T-helper 2 cell (primary cell): Measurements from ENCODE around the gene MTTP.

ENCODE experiments used
- DNase-seq, 5 experiments: peaks; one replicate each; pipeline versions ENCODE4 v3.0.0 to v3.0.0-alpha.2; 2012 to 2022
- total RNA-seq, 2 donors: gene quantifications; one replicate each; lab custom pipeline; 2026; lab: John Stamatoyannopoulos, UW

Gene MTTP
- total RNA-seq = 0 to 0.20 reads per million in 2 donors

DNA sequence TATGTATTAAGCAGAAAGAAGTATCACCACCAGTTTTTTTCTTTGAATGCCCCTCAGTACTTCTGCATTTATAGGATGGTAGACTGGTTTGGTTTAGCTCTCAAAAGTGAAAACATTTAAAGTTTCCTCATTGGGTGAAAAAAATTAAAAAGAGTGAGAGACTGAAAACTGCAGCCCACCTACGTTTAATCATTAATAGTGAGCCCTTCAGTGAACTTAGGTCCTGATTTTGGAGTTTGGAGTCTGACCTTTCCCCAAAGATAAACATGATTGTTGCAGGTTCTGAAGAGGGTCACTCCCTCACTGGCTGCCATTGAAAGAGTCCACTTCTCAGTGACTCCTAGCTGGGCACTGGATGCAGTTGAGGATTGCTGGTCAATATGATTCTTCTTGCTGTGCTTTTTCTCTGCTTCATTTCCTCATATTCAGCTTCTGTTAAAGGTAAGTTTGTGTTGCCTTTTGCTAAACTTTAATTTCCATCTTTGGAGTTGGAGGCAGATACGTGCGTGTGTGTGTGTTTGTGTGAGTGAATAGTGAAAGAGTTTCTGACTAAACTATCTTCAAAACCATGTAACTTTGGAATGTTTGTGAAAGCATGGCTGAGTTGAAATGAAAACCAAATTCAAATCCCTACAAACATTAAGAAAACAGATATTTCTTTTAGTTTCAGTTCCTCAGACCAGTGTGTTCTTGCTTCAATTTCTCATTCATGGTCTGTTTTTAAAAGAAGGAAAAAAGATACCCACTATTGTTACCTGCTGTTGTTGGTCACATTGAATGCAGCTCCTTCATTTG lies at the start of gene MTTP:
MTTP (plus strand) TSS at position 295 of the 795 bp plus-strand sequence; CDS start at position 381, 86 bp downstream.
- DNase-seq = no peak

GRCh38 chr4:99529228-99529627 lies 45.4 kb upstream of the MTTP start:
- no peak for DNase-seq

- no peak for DNase-seq
These were observed 44.7 kb upstream of the MTTP start for GRCh38 chr4:99529956-99530355.

GRCh38 chr4:99534699-99535098 lies 39.9 kb upstream of the MTTP start:
- DNase-seq = peak in 1 of 5 experiments; percentile 22

- DNase-seq = no peak
These were observed 38.4 kb upstream of the MTTP start for GRCh38 chr4:99536271-99536670.

DNA sequence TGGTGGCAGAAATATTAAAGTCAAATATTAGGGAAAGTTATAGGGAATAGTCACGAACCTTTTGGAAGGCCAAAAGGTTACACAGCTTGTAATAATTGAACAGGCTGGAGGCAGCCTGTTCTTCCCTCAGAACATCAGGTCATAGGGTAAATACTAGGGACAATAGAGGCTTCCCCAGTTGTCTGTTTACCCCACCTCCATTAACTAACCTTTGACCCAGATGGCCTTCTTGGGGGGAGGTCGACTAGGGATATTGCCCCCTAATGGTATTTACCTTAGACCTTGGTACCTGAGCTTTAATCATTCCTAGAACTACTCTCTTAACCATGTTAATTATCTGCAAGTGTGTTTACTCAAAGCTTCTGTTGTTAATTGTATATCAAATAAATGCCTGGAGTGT lies 37.8 kb upstream of the MTTP start:
- no peak for DNase-seq

- no peak for DNase-seq
These were observed 37.0 kb upstream of the MTTP start for GRCh38 chr4:99537674-99538073.

GRCh38 chr4:99540277-99540939 lies 34.2 kb upstream of the MTTP start:
- no peak for DNase-seq

DNA sequence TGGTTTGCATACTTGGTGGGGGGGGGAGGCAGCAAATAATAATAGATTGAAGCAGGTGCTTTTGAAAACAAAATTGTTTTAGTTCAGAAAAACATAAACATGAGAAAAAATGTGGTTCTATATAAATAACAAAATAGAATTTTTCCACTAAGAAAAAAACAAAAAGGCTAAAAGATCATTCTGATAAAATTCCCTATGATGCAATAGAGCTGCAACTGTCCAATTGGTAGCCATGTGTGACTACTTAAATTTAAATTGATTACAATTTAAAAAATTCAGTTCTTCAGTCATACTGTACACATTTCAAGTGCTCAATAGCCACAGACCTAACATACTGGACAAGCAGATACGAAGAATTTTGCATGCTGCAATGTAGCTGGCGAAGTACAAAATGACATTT lies 21.8 kb upstream of the MTTP start:
- DNase-seq = no peak

GRCh38 chr4:99563310-99564186 lies 11.1 kb upstream of the MTTP start, which contains the start of gene TRMT10A:
Gene TRMT10A, minus strand, starts transcription at chr4:99564039. Its CDS starts 4,701 bp downstream, at chr4:99559338.
- DNase-seq = peak; percentile 84 to 99 (median 95)

DNA sequence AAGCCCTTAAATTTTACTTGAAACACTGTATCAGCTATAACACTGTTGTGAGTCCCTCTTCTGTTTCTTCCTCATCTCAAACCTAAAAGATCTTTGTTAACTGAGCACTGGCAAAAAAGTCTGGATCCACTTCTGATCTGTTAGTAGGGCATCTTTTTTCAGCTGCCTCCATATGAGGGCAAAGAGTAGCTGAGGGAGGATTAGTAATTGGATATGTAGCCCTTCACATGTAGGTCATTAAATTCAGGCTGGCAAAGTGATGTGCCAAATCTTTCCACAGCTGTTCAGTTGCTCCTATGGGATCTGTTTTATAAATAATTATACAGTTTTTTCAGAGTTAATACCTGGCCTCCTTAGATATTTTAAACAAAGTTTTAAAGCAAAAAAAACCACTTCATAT lies 9.7 kb upstream of the MTTP start:
- DNase-seq = no peak

- no peak for DNase-seq
These were observed 2.7 kb upstream of the MTTP start for GRCh38 chr4:99571883-99572282.

GRCh38 chr4:99572527-99573240 lies 1.9 kb upstream of the MTTP start:
- DNase-seq = no peak

DNA sequence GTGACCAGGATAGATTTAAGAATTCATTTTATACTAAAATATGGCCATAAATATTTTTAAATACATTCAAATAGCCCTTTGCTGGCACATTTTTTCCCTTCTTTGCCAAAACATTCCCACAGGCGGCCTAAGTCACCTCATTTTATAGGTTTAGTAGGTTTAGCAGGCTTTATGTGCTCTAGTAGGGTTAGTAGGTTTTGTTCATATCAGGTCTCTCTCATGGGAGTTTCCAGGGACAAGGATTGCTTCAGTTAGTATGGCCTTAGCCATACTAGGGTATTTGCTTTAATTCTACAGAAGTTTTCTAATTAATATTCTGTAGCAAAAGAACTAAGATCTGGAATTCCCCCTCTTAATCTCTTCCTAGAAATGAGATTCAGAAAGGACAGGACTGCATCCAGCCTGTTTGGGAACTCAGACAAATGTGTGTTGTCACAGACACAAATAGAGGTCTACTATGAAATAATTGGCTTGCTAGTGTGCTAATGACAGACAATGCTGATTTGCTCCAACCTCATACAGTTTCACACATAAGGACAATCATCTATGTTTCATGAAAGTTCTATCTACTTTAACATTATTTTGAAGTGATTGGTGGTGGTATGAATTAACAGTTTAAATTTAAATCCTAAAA lies 772 bp upstream of the MTTP start:
- no peak for DNase-seq

DNA sequence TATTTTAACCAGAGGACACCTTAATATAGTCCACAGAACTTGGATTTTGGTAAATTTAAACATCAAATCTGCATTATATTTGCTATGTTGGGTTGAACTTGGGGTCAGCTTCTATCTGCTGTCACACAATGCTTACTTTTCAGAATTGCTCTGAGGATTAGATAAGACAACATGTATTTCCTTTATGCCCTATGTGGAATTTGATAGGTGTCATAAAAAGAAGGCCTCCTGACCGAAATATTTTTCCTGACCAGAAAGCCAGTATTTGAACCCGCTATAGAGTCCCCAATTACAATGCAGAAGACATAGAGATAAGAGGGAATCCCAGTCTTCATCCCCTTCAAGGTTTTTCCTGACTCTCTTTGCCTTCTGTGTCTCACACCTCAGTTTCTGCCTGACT lies 4.1 kb downstream of the MTTP start:
- DNase-seq = no peak

- no peak for DNase-seq
These were observed 10.9 kb downstream of the MTTP start for GRCh38 chr4:99585516-99585915.

GRCh38 chr4:99586322-99586721 lies 11.7 kb downstream of the MTTP start:
- no peak for DNase-seq

- no peak for DNase-seq
These were observed 12.2 kb downstream of the MTTP start for GRCh38 chr4:99586797-99587196.

GRCh38 chr4:99587309-99587708 lies 12.7 kb downstream of the MTTP start:
- no peak for DNase-seq

- no peak for DNase-seq
These were observed 13.2 kb downstream of the MTTP start for GRCh38 chr4:99587803-99588202.

- DNase-seq = no peak
These were observed 17.1 kb downstream of the MTTP start for GRCh38 chr4:99591757-99592156.
